Muscle layer of colon (tissue), 2 donors: ENCODE measurements around the gene SOCS7.

ENCODE experiments used
- H3K27ac ChIP-seq: one replicate; pipeline ENCODE4 v1.7.0; 2013; ENCODE audit warnings: low read depth, mild to moderate bottlenecking, low read length, moderate library complexity
- H3K27me3 ChIP-seq, 2 donors: one replicate each; pipeline ENCODE4 v1.7.0; 2013; ENCODE audit warnings: low read length in 2 of 2, mild to moderate bottlenecking in 2 of 2; ENCODE audit not compliant: insufficient read depth in 2 of 2, control insufficient read depth in 1 of 2
- H3K36me3 ChIP-seq: one replicate; pipeline ENCODE4 v1.7.0; 2013; ENCODE audit warnings: mild to moderate bottlenecking, low read length; ENCODE audit not compliant: insufficient read depth
- H3K4me1 ChIP-seq: one replicate; pipeline ENCODE4 v1.7.0; 2013; ENCODE audit warnings: mild to moderate bottlenecking, low read length; ENCODE audit not compliant: insufficient read depth
- H3K4me3 ChIP-seq, 2 donors: one replicate each; pipeline ENCODE4 v1.7.0; 2013; ENCODE audit warnings: low read length in 2 of 2, low read depth in 1 of 2, mild to moderate bottlenecking in 1 of 2, moderate library complexity in 1 of 2
- H3K9ac ChIP-seq: one replicate; pipeline ENCODE4 v1.7.0; 2013; ENCODE audit warnings: low read length
- H3K9me3 ChIP-seq: one replicate; pipeline ENCODE4 v1.7.0; 2013; ENCODE audit warnings: mild to moderate bottlenecking, low read length
- donor health status: abdominal sarcoma.
- donor health status: Adenocarcinoma of cecum.

Gene SOCS7

DNA sequence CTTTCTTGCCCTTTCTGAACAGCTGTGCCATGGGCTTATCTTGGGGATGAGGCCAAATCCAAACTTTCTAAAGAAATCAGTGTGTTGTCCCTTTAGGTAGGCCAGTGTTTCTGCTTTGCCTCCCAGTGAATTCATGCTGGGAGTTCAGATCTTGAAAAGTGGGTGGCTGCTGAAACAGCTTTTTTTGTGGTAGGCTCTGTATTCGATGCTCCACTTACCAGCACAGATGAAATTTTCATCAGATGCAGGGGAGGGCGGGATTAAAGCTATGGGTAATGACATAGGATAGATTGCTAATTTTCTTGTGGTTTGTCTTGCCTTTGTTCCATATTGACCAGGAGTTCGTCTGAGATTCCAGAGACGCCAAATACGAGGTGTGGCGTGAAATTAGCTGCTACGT, 2.8 kb downstream of the SOCS7 start:
- no peaks in the 10 kb centered on the region for H3K9me3 ChIP-seq
- peaks cover 59% of the 10 kb centered on the region for H3K4me1 ChIP-seq
- peak overlapping the region; percentile 5 for H3K9ac ChIP-seq

GRCh38 chr17:38355251-38355650, 3.6 kb downstream of the SOCS7 start:
- H3K9ac ChIP-seq = peak overlapping the region; percentile 5

More for the DNA sequence above, 2.8 kb downstream of the SOCS7 start:
- Histone ChIP-seq H3K36me3 (no peaks in the 10 kb centered on the region), H3K27ac (no peak overlapping the region), H3K27me3 (no peaks in the 10 kb centered on the region), H3K4me3 (peak overlapping the region in 1 of 2 donors; percentile 82)

GRCh38 chr17:38357486-38358123, 6.0 kb downstream of the SOCS7 start:
- peaks cover 71% of the 10 kb centered on the region for H3K4me1 ChIP-seq
- H3K27me3 ChIP-seq = no peaks in the 10 kb centered on the region
- no peak overlapping the region for H3K9ac ChIP-seq
- H3K9me3 ChIP-seq = no peaks in the 10 kb centered on the region
- peak overlapping the region; percentile 29 for H3K27ac ChIP-seq
- H3K4me3 ChIP-seq = no peak overlapping the region
- H3K36me3 ChIP-seq = no peaks in the 10 kb centered on the region

More at GRCh38 chr17:38355251-38355650, 3.6 kb downstream of the SOCS7 start:
- H3K36me3 ChIP-seq = no peaks in the 10 kb centered on the region
- no peak overlapping the region for H3K27ac ChIP-seq
- H3K9me3 ChIP-seq = no peaks in the 10 kb centered on the region
- H3K4me3 ChIP-seq = peak overlapping the region in 1 of 2 donors; percentile 19
- H3K4me1 ChIP-seq = peaks cover 59% of the 10 kb centered on the region
- no peaks in the 10 kb centered on the region for H3K27me3 ChIP-seq

GRCh38 chr17:38358586-38359513, 7.2 kb downstream of the SOCS7 start:
- H3K4me1 ChIP-seq = peaks cover 63% of the 10 kb centered on the region
- H3K36me3 ChIP-seq = peaks cover 10% of the 10 kb centered on the region
- H3K27ac ChIP-seq = peak overlapping the region; percentile 35
- no peak overlapping the region for H3K4me3 ChIP-seq
- no peaks in the 10 kb centered on the region for H3K27me3 ChIP-seq
- H3K9me3 ChIP-seq = no peaks in the 10 kb centered on the region
- H3K9ac ChIP-seq = no peak overlapping the region

- peaks cover 41% of the 10 kb centered on the region for H3K4me1 ChIP-seq
- H3K36me3 ChIP-seq = peaks cover 27% of the 10 kb centered on the region
- H3K4me3 ChIP-seq = no peak overlapping the region
- no peak overlapping the region for H3K9ac ChIP-seq
- no peaks in the 10 kb centered on the region for H3K9me3 ChIP-seq
- no peaks in the 10 kb centered on the region for H3K27me3 ChIP-seq
- no peak overlapping the region for H3K27ac ChIP-seq
These were observed 10.2 kb downstream of the SOCS7 start for GRCh38 chr17:38361694-38362465.

DNA sequence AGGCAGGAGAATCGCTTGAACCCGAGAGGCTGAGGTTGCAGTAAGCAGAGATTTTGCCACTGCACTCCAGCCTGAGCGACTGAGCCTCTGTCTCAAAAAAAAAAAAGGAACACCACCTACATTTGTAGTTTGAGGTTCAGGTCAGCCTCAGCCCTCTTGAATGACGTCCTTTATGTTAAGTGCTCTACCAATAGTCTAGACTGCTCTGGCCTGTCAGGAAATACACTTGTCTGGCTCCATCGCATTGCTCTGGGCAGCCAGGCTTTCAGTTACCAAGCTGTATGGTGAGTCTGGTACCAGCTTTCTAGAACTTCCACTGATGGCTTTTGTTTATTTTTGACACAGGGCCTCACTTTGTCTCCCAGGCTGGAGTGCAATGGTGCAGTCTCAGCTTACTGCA, 11.4 kb downstream of the SOCS7 start:
- peaks cover 36% of the 10 kb centered on the region for H3K36me3 ChIP-seq
- no peak overlapping the region for H3K9ac ChIP-seq
- no peaks in the 10 kb centered on the region for H3K27me3 ChIP-seq
- H3K4me1 ChIP-seq = peaks cover 29% of the 10 kb centered on the region
- H3K27ac ChIP-seq = no peak overlapping the region
- H3K4me3 ChIP-seq = no peak overlapping the region
- no peaks in the 10 kb centered on the region for H3K9me3 ChIP-seq

GRCh38 chr17:38364741-38365140, 13.1 kb downstream of the SOCS7 start:
- Histone ChIP-seq H3K36me3 (peaks cover 52% of the 10 kb centered on the region), H3K4me1 (peaks cover 16% of the 10 kb centered on the region), H3K9me3 (no peaks in the 10 kb centered on the region), H3K27me3 (no peaks in the 10 kb centered on the region), H3K9ac (no peak overlapping the region), H3K4me3 (no peak overlapping the region), H3K27ac (no peak overlapping the region)

DNA sequence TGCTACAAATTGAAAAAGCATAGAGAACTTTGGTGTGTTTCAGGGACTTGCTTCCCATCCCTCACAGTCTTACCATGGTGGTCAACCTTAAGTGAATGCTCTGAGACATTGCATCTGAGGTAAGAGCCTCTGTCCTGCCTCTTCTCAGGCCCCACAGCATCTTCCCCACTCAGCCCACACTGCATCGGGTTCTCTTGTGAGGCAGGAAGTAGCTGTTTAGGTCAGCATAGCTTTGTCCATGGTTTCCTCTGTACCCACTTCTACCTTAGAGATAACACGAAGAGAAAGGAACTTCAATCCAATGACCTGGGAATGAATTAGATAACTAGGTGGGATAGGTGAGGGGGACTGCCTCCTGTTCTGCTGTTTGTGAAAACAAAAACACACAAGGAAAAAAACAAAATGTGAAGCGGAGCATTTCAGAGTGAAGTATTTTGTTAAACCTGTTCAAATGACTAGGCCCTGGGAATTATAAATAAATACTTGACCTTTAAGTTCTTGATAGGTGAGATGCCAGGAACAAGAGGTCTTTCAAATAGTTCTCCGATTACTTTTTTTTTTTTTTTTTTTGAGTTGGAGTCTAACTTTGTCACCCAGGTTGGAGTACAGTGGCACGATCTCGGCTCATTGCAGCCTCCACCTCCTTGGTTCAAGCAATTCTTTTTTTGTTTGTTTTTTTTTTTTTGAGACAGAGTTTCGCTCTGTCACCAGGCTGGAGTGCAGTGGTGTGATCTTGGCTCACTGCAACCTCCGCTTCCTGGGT, 17.7 kb downstream of the SOCS7 start:
- no peaks in the 10 kb centered on the region for H3K4me1 ChIP-seq
- H3K9ac ChIP-seq = no peak overlapping the region
- no peaks in the 10 kb centered on the region for H3K27me3 ChIP-seq
- no peaks in the 10 kb centered on the region for H3K9me3 ChIP-seq
- no peak overlapping the region for H3K4me3 ChIP-seq
- peaks cover 60% of the 10 kb centered on the region for H3K36me3 ChIP-seq
- no peak overlapping the region for H3K27ac ChIP-seq

DNA sequence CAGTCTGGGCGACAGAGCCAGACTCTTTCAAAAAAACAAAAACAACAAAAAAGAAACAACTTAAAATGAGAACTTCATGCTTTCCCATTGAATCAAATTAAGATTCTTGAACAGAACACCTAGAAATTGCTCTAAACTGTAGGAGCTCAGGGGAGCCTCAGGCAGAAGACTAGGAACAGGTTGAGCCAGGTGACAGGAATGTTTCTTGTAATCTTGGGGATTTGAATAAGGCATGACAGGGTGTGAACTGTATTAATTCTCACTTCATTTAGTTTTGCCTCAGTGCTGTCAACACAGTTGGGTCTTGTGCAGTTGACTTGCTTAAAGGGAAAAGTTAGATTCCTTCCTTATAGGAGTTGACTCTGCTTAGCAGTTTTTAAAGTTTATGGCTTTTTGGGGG, 27.8 kb downstream of the SOCS7 start:
- no peaks in the 10 kb centered on the region for H3K4me1 ChIP-seq
- H3K27me3 ChIP-seq = no peaks in the 10 kb centered on the region
- no peak overlapping the region for H3K4me3 ChIP-seq
- no peak overlapping the region for H3K27ac ChIP-seq
- no peaks in the 10 kb centered on the region for H3K9me3 ChIP-seq
- peaks cover 38% of the 10 kb centered on the region for H3K36me3 ChIP-seq
- no peak overlapping the region for H3K9ac ChIP-seq

- H3K4me3 ChIP-seq = no peak overlapping the region
- H3K36me3 ChIP-seq = peaks cover 47% of the 10 kb centered on the region
- H3K4me1 ChIP-seq = no peaks in the 10 kb centered on the region
- no peak overlapping the region for H3K9ac ChIP-seq
- H3K27me3 ChIP-seq = no peaks in the 10 kb centered on the region
- H3K27ac ChIP-seq = no peak overlapping the region
- H3K9me3 ChIP-seq = no peaks in the 10 kb centered on the region
These were observed 43.4 kb downstream of the SOCS7 start for GRCh38 chr17:38395090-38395489.
